Neural crest cell (in vitro differentiated cells): ENCODE data around the gene PGA4. TPM values are rescaled to one million over a fixed set of nuclear protein-coding genes. Genes with fewer than 3 reads are reported as not detected.
"Not testable (repeated sequence)": the region's sequence is repeated elsewhere in the genome, so short reads cannot be mapped to it uniquely, and the experiment has no call there.

ENCODE experiments used
- DNase-seq: peaks from one replicate; pipeline ENCODE4 v3.0.0; 2021; ENCODE audit warnings: low read depth, mixed read lengths, low spot score
- H3K27ac Mint-ChIP-seq: one replicate; pipeline ENCODE4 v1.8.0; 2021; ENCODE audit warnings: mild to moderate bottlenecking, mixed read lengths; ENCODE audit not compliant: unreplicated experiment
- H3K27me3 Mint-ChIP-seq: 2 replicates; pipeline ENCODE4 v1.8.0; 2021; ENCODE audit warnings: low read depth, mild to moderate bottlenecking, mixed read lengths
- H3K36me3 Mint-ChIP-seq: 2 replicates; pipeline ENCODE4 v1.8.0; 2021; ENCODE audit warnings: low read depth, mild to moderate bottlenecking, mixed read lengths
- H3K4me1 Mint-ChIP-seq: 2 replicates; pipeline ENCODE4 v1.8.0; 2021; ENCODE audit warnings: mixed read lengths
- H3K4me3 Mint-ChIP-seq: one replicate; pipeline ENCODE4 v1.8.0; 2021; ENCODE audit warnings: mild to moderate bottlenecking, mixed read lengths
- H3K9me3 Mint-ChIP-seq: 2 replicates; pipeline ENCODE4 v1.8.0; 2021; ENCODE audit warnings: mixed read lengths
- total RNA-seq: library from RNA; stranded (reverse); gene quantifications from 2 replicates; pipeline ENCODE4 v1.2.1, GENCODE V29; 2021
- TF ChIP-seq, protein P1 (sequence below): fragments of 200-600 bp; sonication (generic); conservative IDR thresholded peaks from 2 replicates; pipeline ENCODE4 v1.5.0; 2021; ENCODE audit warnings: antibody characterized with exemption, mild to moderate bottlenecking

The PGA4 gene
- total RNA-seq, 1 donor from 2014 or later = not detected

GRCh38 chr11:61198361-61198760 is 23.8 kb upstream of the PGA4 start:
- H3K4me1 Mint-ChIP-seq = peaks cover 4% of the 10 kb centered on the region
- H3K27ac Mint-ChIP-seq = no peak overlapping the region
- DNase-seq = no peak
- TF ChIP-seq, protein P1, sequence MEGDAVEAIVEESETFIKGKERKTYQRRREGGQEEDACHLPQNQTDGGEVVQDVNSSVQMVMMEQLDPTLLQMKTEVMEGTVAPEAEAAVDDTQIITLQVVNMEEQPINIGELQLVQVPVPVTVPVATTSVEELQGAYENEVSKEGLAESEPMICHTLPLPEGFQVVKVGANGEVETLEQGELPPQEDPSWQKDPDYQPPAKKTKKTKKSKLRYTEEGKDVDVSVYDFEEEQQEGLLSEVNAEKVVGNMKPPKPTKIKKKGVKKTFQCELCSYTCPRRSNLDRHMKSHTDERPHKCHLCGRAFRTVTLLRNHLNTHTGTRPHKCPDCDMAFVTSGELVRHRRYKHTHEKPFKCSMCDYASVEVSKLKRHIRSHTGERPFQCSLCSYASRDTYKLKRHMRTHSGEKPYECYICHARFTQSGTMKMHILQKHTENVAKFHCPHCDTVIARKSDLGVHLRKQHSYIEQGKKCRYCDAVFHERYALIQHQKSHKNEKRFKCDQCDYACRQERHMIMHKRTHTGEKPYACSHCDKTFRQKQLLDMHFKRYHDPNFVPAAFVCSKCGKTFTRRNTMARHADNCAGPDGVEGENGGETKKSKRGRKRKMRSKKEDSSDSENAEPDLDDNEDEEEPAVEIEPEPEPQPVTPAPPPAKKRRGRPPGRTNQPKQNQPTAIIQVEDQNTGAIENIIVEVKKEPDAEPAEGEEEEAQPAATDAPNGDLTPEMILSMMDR = no peak
- H3K27me3 Mint-ChIP-seq = peaks cover 6% of the 10 kb centered on the region
- no peak overlapping the region for H3K4me3 Mint-ChIP-seq
- no peaks in the 10 kb centered on the region for H3K36me3 Mint-ChIP-seq
- no peaks in the 10 kb centered on the region for H3K9me3 Mint-ChIP-seq

GRCh38 chr11:61198948-61199523 is 23.1 kb upstream of the PGA4 start:
- H3K9me3 Mint-ChIP-seq = no peaks in the 10 kb centered on the region
- H3K27me3 Mint-ChIP-seq = peaks cover 6% of the 10 kb centered on the region
- DNase-seq = no peak
- H3K36me3 Mint-ChIP-seq = no peaks in the 10 kb centered on the region
- TF ChIP-seq, protein P1 = no peak
- no peak overlapping the region for H3K27ac Mint-ChIP-seq
- no peak overlapping the region for H3K4me3 Mint-ChIP-seq
- H3K4me1 Mint-ChIP-seq = peaks cover 4% of the 10 kb centered on the region

GRCh38 chr11:61201476-61201875 is 20.7 kb upstream of the PGA4 start:
- H3K27ac Mint-ChIP-seq = no peak overlapping the region
- no peaks in the 10 kb centered on the region for H3K36me3 Mint-ChIP-seq
- no peak for DNase-seq
- no peak overlapping the region for H3K4me3 Mint-ChIP-seq
- no peaks in the 10 kb centered on the region for H3K9me3 Mint-ChIP-seq
- peaks cover 3% of the 10 kb centered on the region for H3K27me3 Mint-ChIP-seq
- peaks cover 11% of the 10 kb centered on the region for H3K4me1 Mint-ChIP-seq
- TF ChIP-seq, protein P1 = no peak

GRCh38 chr11:61202950-61203746 is 19.0 kb upstream of the PGA4 start, which contains the start of gene PGA3:
PGA3 (plus strand) TSS chr11:61203515; CDS start chr11:61203565, 50 bp downstream.
- peaks cover 11% of the 10 kb centered on the region for H3K4me1 Mint-ChIP-seq
- H3K36me3 Mint-ChIP-seq, DNase-seq, H3K27ac Mint-ChIP-seq, H3K4me3 Mint-ChIP-seq, H3K27me3 Mint-ChIP-seq, H3K9me3 Mint-ChIP-seq: not testable (repeated sequence)

DNA sequence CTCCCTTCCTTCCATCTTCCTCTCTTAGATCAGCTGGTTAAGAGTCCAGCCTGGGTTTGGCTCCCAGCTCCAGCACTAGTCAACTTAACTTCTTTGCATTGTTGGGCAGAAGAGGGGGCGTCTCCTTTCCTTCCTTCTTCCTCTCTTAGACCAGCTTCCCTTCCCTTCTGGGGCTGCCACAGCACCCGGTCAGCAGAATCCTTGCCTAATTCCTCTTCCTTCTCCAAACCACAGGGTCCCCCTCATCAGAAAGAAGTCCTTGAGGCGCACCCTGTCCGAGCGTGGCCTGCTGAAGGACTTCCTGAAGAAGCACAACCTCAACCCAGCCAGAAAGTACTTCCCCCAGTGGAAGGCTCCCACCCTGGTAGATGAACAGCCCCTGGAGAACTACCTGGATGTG is 18.3 kb upstream of the PGA4 start:
- peaks cover 11% of the 10 kb centered on the region for H3K4me1 Mint-ChIP-seq
- not testable (repeated sequence) for H3K27me3 Mint-ChIP-seq, H3K4me3 Mint-ChIP-seq, H3K9me3 Mint-ChIP-seq, H3K36me3 Mint-ChIP-seq, DNase-seq, H3K27ac Mint-ChIP-seq

GRCh38 chr11:61204502-61205059 is 17.6 kb upstream of the PGA4 start:
- peaks cover 11% of the 10 kb centered on the region for H3K4me1 Mint-ChIP-seq
- H3K9me3 Mint-ChIP-seq, DNase-seq, H3K27ac Mint-ChIP-seq, H3K36me3 Mint-ChIP-seq, H3K4me3 Mint-ChIP-seq, H3K27me3 Mint-ChIP-seq: not testable (repeated sequence)

GRCh38 chr11:61207636-61208310 is 14.4 kb upstream of the PGA4 start:
- H3K4me3 Mint-ChIP-seq, H3K27me3 Mint-ChIP-seq, DNase-seq, H3K27ac Mint-ChIP-seq, H3K36me3 Mint-ChIP-seq, H3K9me3 Mint-ChIP-seq: not testable (repeated sequence)
- peaks cover 10% of the 10 kb centered on the region for H3K4me1 Mint-ChIP-seq

DNA sequence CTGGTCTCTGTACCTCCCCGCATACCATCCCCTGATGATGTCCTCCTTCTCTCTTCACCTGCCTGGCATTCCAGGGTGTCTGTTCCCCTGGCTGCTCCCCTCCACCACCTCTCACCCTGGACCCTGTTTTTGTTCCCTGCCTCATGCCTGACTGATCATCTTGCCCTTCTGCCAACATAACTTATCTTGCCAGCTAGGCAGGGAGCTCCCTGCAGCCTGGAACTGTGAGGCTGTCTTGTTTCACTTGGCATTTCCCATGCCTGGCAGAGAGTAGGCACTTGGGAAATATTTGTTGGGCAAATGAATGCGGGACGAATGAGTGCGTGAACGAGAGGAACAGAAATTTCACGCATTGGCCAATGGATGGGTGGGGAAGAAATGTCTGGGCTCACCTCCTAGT is 11.5 kb upstream of the PGA4 start:
- DNase-seq, H3K27me3 Mint-ChIP-seq, H3K4me1 Mint-ChIP-seq, H3K36me3 Mint-ChIP-seq, H3K4me3 Mint-ChIP-seq, H3K9me3 Mint-ChIP-seq, H3K27ac Mint-ChIP-seq: not testable (repeated sequence)

DNA sequence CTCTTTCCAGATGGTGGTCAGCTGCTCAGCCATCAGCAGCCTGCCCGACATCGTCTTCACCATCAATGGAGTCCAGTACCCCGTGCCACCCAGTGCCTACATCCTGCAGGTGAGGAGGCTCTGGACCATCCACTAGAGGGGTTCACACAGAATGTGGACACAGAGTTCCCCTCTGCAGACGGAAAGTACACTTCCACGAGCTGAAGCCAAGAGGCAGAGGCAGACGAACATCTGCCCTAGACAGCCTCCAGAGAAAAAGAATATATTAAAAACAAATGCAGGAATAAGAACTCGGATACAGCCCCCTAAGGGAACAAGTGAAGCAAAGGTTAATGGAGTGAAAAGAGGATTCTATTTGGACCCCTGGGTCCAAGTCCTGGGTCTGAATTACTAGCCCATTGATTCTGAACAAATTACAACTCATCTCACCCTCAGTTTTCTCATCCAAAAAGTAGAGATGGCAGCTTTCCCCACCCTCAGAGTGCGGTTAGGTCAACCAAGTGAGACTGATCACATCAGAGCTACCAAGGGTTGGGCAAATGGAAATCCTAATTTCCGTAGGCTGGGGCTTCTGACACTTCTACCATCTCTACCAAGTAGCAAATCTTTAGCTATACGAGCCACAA is 10.7 kb upstream of the PGA4 start:
- H3K27ac Mint-ChIP-seq, H3K27me3 Mint-ChIP-seq, H3K4me3 Mint-ChIP-seq, H3K4me1 Mint-ChIP-seq, H3K36me3 Mint-ChIP-seq, H3K9me3 Mint-ChIP-seq, DNase-seq: not testable (repeated sequence)

GRCh38 chr11:61212202-61212601 is 9.9 kb upstream of the PGA4 start:
- not testable (repeated sequence) for H3K27me3 Mint-ChIP-seq, DNase-seq, H3K9me3 Mint-ChIP-seq, H3K27ac Mint-ChIP-seq, H3K36me3 Mint-ChIP-seq, H3K4me3 Mint-ChIP-seq, H3K4me1 Mint-ChIP-seq
